Central memory CD8-positive, alpha-beta T cell (primary cell): ENCODE data around the gene ZBTB7C.

Experiments
- ATAC-seq: fragments of 150-1000 bp; cut with Tn5 transposase; replicated peaks from 2 replicates; pipeline ENCODE4 v1.10.0; 2022; ENCODE audit warnings: mild to moderate bottlenecking, moderate FRiP score, moderate number of reproducible peaks; ENCODE audit not compliant: poor library complexity, severe bottlenecking; ENCODE audit errors: extremely low read depth
- DNase-seq, 2 donors: peaks; one replicate each; pipeline ENCODE4 v3.0.0; 2021; ENCODE audit warnings: low spot score in 2 of 2
- H3K27ac Mint-ChIP-seq: one replicate; pipeline ENCODE4 v1.8.0; 2022; ENCODE audit warnings: low read depth, mild to moderate bottlenecking, moderate library complexity, mixed read lengths
- H3K27me3 Mint-ChIP-seq: one replicate; pipeline ENCODE4 v1.8.0; 2022; ENCODE audit warnings: mixed read lengths
- H3K36me3 Mint-ChIP-seq: one replicate; pipeline ENCODE4 v1.8.0; 2022; ENCODE audit warnings: mild to moderate bottlenecking, moderate library complexity, mixed read lengths; ENCODE audit not compliant: insufficient read depth
- H3K4me1 Mint-ChIP-seq: one replicate; pipeline ENCODE4 v1.8.0; 2022; ENCODE audit warnings: mixed read lengths
- H3K4me3 Mint-ChIP-seq: one replicate; pipeline ENCODE4 v1.8.0; 2022; ENCODE audit warnings: mild to moderate bottlenecking, moderate library complexity, mixed read lengths
- H3K9me3 Mint-ChIP-seq: one replicate; pipeline ENCODE4 v1.8.0; 2022; ENCODE audit warnings: mixed read lengths

ZBTB7C gene

DNA sequence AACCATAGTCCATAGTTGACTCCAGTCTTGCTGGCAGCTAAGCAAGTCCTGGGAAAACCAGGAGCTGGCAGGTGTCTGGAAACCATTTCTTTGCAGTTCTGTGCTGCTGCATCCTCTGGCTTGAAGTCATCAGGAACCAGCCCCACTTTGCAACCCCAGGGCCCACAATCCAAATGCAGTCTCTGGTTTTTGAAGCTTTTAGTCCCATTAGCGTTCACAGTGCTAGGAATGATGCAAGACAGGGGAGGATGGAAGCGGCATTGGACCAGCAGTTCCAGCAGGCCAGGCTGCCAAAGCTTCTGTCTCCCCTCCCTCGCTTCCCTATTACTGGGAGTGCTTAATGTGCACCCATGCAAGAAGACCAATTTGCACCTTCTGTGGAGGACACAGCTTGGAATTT, 106.4 kb downstream of the ZBTB7C start:
- Mint-ChIP-seq H3K4me3 (no peak overlapping the region), H3K36me3 (no peaks in the 10 kb centered on the region), H3K4me1 (peaks cover 7% of the 10 kb centered on the region), H3K9me3 (no peaks in the 10 kb centered on the region), H3K27ac (no peak overlapping the region), H3K27me3 (no peaks in the 10 kb centered on the region)
- DNase-seq (no peak), ATAC-seq (no peak)

DNA sequence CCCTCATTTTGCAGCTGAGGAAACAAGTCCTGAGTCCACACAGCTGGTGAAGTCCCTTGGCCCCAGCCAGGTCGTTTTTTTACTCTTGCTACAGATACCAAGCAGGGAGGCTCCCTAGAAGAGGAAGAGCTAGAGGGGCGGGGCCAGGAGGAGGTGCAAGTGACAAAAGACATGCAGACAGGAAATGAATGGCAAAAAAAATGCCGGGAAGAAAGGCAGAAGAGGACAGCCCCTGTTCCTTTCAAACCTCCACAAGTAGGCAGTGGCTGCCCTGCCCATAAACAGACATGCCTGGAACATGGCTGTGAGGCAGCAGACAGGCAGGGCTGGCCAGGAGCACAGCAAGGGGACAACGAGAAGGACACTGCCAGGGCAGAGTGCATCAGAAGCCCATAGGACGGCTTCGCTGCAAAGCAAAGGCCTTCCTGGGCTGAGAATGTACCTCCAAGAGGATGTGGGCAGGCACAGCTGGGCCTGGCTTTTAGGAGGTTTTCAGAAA, 108.7 kb downstream of the ZBTB7C start:
- ATAC-seq = no peak
- Mint-ChIP-seq H3K36me3 (peaks cover 2% of the 10 kb centered on the region), H3K27ac (no peak overlapping the region), H3K4me3 (peak overlapping the region; percentile 53), H3K4me1 (peaks cover 7% of the 10 kb centered on the region), H3K27me3 (peaks cover 8% of the 10 kb centered on the region), H3K9me3 (no peaks in the 10 kb centered on the region)
- DNase-seq = no peak

DNA sequence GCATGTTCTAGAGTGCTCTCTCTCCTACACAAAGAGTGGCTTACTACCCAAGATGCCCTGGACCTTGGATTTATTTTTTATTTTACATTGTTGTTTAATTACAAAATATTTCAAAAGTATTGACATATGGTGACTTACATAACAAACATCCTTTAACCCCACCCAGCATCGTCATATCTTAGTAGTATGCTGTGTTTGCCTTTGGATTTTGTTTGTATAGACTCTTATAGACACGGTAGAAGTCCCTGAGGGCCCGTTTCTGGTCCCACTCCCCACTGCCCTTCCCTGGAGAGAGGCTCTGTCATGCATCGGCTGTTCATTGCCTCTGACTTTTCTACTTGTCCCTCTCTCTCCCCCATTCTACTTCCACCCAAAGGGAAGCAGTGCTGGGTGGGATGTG, 112.0 kb downstream of the ZBTB7C start:
- H3K4me1 Mint-ChIP-seq = peaks cover 7% of the 10 kb centered on the region
- no peaks in the 10 kb centered on the region for H3K9me3 Mint-ChIP-seq
- ATAC-seq (no peak), DNase-seq (no peak)
- H3K27me3 Mint-ChIP-seq = peaks cover 8% of the 10 kb centered on the region
- H3K27ac Mint-ChIP-seq = no peak overlapping the region
- H3K4me3 Mint-ChIP-seq = no peak overlapping the region
- peaks cover 2% of the 10 kb centered on the region for H3K36me3 Mint-ChIP-seq

DNA sequence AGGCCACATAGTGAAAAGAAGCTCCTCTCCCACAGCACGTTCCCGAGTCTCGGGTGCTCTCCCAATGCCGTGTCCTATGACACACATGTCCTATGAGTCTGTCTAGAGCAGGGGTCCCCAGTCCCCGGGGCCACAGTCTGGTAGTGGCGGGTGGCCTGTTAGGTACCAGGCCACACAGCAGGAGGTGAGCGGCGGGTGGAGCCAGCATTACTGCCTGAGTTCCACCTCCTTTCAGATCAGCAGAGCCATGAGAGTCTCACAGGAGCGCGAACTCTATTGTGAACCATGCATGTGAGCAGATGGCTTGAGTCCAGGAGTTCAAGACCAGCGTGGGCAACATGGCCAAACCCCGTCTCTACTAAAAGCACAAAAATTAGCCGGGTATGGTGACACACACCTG, 112.6 kb downstream of the ZBTB7C start:
- H3K27ac Mint-ChIP-seq = no peak overlapping the region
- H3K9me3 Mint-ChIP-seq = no peaks in the 10 kb centered on the region
- no peak for ATAC-seq
- DNase-seq = no peak
- H3K4me1 Mint-ChIP-seq = peaks cover 7% of the 10 kb centered on the region
- H3K4me3 Mint-ChIP-seq = no peak overlapping the region
- H3K27me3 Mint-ChIP-seq = peaks cover 8% of the 10 kb centered on the region
- peaks cover 2% of the 10 kb centered on the region for H3K36me3 Mint-ChIP-seq

DNA sequence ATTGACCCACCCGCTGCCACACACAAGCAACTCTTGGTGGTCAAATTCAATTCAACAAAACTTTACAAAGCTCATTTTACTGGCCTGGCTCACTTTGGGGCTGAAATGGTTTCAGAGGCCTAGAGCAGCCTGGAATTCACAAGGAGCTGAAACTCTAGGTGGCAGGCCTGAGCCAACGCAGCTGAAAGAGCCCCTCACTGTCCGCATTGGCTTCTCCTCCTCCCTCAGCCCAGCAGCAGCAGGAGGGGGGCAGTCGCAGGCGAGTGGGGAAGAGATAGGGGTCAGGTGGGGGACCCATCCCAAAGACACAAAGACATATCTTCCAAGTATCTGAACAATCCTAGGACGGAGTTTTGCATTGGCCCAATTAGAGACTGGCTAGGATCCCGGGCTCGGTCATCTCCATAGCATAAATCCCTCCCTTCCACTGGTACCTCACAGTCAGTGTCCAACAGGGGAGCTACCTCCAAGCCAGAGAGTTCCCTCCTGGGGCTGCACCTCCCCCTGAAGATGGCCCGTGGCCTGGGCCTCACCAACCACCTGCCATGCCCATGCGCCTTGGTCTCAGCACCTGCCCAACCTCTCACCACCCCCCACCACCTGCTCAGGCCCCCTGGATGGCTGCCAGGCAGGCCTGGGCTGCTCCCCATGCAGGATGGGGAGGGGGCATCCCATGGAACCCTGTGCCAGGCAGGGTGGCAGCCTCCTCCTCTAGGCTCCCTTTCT, 113.4 kb downstream of the ZBTB7C start:
- no peak for DNase-seq
- no peak for ATAC-seq
- peaks cover 8% of the 10 kb centered on the region for H3K27me3 Mint-ChIP-seq
- peaks cover 2% of the 10 kb centered on the region for H3K36me3 Mint-ChIP-seq
- no peak overlapping the region for H3K27ac Mint-ChIP-seq
- H3K9me3 Mint-ChIP-seq = no peaks in the 10 kb centered on the region
- H3K4me1 Mint-ChIP-seq = peaks cover 7% of the 10 kb centered on the region
- H3K4me3 Mint-ChIP-seq = no peak overlapping the region

DNA sequence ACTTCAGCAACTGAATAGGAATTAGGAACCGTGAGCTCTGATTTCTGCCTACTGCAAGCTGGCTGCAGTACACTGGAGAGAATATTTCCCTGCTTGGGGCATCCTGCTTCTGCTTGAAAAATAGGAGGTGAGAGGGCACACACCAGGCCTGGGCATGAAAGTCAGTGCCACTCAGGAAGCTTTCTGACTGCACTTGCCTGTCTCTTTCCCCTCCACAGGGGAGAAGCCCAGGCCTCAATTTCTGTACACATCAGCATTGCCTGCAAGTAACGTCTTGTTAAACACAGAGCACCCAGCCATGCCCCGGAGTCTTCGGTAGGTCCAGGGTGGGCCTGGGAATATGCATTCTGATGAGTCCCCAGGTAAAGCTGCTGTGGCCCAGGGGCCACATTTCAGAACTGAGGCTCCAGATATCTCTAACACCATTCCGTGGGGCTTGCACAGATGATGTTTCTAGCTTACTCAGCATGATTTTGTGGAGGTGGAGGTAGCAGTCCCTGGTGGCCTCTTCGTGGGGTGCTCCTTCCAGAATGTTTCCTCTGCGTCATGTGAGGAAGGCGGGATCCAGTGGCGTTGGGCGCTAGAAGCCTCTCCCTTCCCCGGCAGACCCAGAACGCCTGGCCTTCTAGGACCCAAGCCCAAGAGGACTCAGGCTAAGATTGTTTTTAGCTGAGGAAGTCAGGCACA, 114.1 kb downstream of the ZBTB7C start:
- Mint-ChIP-seq H3K27ac (no peak overlapping the region), H3K9me3 (no peaks in the 10 kb centered on the region), H3K27me3 (peaks cover 8% of the 10 kb centered on the region), H3K4me1 (no peaks in the 10 kb centered on the region), H3K4me3 (no peak overlapping the region), H3K36me3 (peaks cover 2% of the 10 kb centered on the region)
- no peak for ATAC-seq
- no peak for DNase-seq

DNA sequence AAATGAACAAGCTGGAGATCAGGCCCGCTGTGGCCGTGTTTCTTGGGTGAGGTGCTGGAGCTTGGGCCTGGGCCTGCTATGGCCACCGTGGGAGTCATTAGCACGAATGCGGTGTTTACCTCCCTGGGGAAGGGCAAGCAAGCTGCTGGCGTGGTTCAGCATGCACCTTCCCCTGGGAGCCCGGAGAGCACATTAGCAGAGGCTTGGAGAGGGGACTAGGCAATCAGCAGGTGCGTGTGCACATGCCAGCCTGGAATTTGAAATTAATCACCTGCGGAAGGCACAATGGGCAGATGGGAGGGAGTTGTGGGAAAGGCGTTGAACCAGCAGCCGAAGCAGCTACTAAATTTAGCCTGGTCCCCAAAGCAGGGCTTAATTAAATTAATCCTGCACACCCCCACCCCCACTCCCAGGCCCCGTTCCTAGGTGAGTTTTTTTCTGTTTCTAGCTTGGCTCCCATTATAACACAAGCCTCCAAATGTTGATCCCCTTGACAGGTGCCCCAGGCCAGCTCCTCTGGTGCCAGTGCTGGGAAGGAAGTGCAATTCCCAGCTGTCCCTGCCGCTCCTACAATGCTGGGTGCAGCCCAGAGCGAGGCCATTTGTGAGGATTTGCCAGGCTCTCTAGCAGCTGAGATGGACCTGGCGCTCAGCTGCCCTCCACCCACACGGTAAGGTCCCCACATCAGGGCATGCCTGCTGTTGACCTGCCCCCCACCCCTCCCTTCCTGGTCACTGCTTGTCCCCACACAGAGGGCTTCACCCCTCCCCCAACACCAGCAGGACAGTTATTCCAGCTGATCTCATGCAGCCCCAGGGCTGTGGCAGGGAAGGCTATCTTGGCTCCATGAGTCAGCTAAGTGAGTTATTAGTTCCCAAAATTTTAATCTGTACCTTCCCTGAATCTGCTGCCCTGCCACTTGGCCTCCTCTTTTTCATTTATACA, 115.0 kb downstream of the ZBTB7C start:
- no peak for ATAC-seq
- Mint-ChIP-seq H3K27ac (no peak overlapping the region), H3K27me3 (peaks cover 8% of the 10 kb centered on the region), H3K9me3 (no peaks in the 10 kb centered on the region), H3K4me1 (no peaks in the 10 kb centered on the region), H3K4me3 (no peak overlapping the region), H3K36me3 (peaks cover 2% of the 10 kb centered on the region)
- DNase-seq = no peak

DNA sequence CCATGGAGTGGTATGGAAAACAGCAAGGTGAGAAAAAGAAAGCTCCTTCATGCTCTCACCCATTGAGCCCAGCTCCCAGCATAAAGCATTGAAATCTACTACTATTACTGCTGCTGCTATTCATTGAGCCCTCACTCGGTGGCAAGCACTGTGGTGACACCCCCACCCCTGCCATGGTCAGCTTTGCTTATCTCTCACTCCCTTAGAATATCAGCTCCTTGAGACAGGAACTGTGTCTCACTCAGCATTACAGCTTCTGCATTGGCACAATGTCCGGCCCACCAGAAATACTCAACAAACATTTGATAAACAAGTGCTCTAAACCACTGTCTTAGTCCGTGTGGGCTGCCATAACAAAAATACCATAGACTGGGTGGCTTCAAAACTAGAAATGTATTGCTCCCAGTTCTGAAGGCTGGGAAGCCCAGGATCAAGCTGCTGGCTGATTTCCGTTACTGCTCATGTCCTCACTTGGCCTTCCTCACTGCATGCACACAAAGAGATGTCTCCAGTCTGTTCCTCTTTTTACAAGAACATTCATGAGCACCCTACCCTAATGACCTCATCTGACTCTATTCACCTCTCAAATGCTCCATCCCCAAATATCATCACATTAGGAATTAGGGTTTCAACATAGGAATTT, 116.3 kb downstream of the ZBTB7C start:
- DNase-seq = no peak
- Mint-ChIP-seq H3K27ac (no peak overlapping the region), H3K4me3 (no peak overlapping the region)

DNA sequence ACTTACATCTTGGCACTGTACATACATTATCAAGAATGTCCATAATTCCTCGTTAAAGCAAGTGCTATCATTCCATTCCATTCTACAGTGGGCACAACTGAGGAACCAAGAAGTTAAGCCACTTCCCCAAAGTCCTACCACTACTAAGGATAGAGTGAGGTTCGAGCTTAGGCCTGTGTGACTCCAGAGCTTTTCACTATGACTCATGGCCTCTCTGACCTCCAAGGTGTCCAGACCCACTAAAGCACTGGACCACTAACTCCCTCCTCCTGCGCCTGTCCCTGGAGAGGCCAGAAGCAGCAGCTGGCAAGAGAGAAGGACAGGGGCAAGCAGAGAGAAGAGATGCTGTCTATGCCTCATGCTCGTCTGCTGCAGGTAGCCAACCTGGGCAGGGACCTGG, 117.0 kb downstream of the ZBTB7C start:
- Mint-ChIP-seq H3K9me3 (no peaks in the 10 kb centered on the region), H3K4me1 (no peaks in the 10 kb centered on the region), H3K36me3 (peaks cover 2% of the 10 kb centered on the region), H3K4me3 (no peak overlapping the region), H3K27ac (no peak overlapping the region), H3K27me3 (peaks cover 8% of the 10 kb centered on the region)
- DNase-seq (no peak), ATAC-seq (no peak)

More for the DNA sequence above, 116.3 kb downstream of the ZBTB7C start:
- ATAC-seq = no peak
- Mint-ChIP-seq H3K9me3 (no peaks in the 10 kb centered on the region), H3K4me1 (no peaks in the 10 kb centered on the region), H3K27me3 (peaks cover 8% of the 10 kb centered on the region), H3K36me3 (peaks cover 2% of the 10 kb centered on the region)

GRCh38 chr18:48290162-48290926, 118.8 kb downstream of the ZBTB7C start:
- DNase-seq (no peak), ATAC-seq (no peak)
- Mint-ChIP-seq H3K27ac (no peak overlapping the region), H3K4me3 (no peak overlapping the region), H3K4me1 (no peaks in the 10 kb centered on the region), H3K9me3 (peaks cover 2% of the 10 kb centered on the region), H3K27me3 (peaks cover 2% of the 10 kb centered on the region), H3K36me3 (no peaks in the 10 kb centered on the region)

DNA sequence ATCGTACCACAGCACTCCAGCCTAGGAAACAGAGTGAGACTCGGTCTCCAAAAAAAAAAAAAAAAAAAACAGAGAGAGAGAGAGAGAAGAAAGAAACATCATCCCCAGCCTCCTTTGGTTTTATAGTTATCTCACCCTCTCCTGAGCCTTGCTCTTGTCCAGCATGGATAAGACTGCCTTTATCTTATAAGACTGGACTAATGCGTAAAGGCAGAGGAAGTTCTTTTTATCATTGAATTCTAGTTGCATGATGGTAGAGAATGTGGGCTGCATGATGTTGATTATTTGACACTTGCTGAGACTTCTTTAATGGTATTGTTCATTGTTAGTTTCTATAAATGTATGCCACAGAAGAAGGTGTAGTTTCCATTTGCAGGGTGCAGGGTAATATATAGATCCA, 124.4 kb downstream of the ZBTB7C start:
- Mint-ChIP-seq H3K4me3 (no peak overlapping the region), H3K27me3 (peaks cover 8% of the 10 kb centered on the region), H3K36me3 (no peaks in the 10 kb centered on the region), H3K9me3 (peaks cover 6% of the 10 kb centered on the region), H3K4me1 (no peaks in the 10 kb centered on the region), H3K27ac (no peak overlapping the region)
- DNase-seq (no peak), ATAC-seq (no peak)
